ENCODE data around the gene RPUSD4. TPM values are rescaled to one million over a fixed set of nuclear protein-coding genes. Genes with fewer than 3 reads are reported as not detected.

The RPUSD4 gene
- polyA plus RNA-seq, 1 donor from 2014 or later = 43.4 TPM

DNA sequence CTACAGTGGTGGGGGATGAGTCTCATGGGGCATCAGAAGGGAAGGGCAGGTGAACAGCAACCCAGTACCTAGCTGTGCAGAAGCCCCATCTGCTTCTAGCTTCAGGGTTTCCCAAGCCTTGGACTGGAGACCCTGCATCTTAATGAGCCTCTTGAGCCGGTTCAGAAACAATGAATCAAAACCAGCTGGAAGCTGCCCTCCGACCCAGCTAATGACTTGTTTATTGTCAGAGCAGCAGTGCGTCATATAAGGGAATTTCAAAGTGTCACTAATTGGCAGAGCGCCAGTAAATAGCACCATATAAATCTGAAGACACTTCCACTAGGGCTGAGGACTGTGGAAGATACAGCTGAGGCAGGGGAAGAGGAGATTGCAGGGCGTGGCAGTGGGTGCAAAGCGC is 57.5 kb downstream of the RPUSD4 start:
- Histone ChIP-seq H4K20me1 (ENCODE audit: insufficient read depth) (no peaks in the 10 kb centered on the region), H3K4me3 (ENCODE audit: low read length) (no peak overlapping the region)

DNA sequence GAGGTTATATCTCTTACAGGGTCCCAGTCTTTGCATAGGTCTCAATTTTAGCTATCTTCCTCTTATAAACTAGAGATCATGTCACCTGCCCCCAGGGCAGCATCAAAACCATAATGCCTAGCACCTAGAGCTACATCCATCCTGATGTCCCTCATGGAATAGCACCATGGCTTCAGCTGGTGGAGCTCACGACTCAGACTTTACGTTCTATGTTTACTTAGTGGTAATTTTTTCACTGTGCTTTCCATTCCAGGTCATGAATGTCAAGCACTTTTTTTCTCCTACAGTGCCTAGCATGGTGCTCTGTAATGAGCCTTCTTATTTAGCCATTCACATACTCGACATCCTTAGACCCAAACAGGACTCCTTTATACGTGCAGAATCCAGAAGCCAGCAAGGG is 58.4 kb downstream of the RPUSD4 start:
- Histone ChIP-seq H3K79me2 (replicated peaks; ENCODE audit: insufficient read depth, low read length) (no peaks in the 10 kb centered on the region), H3K27ac (ENCODE audit: low read length) (no peak overlapping the region), H3K4me3 (ENCODE audit: low read length) (no peak overlapping the region), H3K9me3 (ENCODE audit: low read length) (peaks cover 10% of the 10 kb centered on the region), H3K4me2 (ENCODE audit: low read length) (no peak overlapping the region), H3K9ac (ENCODE audit: low read length) (no peak overlapping the region), H3K27me3 (ENCODE audit: insufficient read depth, low read depth, low read length) (no peaks in the 10 kb centered on the region), H3F3A (ENCODE audit: insufficient read depth, low read length, poor library complexity, severe bottlenecking) (no peaks in the 10 kb centered on the region), H3K36me3 (ENCODE audit: insufficient read depth, low read length) (no peaks in the 10 kb centered on the region), H4K20me1 (ENCODE audit: insufficient read depth) (no peaks in the 10 kb centered on the region), H2AFZ (ENCODE audit: low read depth, low read length) (no peak overlapping the region), H3K9me2 (ENCODE audit: insufficient read depth, low read length) (no peaks in the 10 kb centered on the region)
- TF ChIP-seq, protein P1, sequence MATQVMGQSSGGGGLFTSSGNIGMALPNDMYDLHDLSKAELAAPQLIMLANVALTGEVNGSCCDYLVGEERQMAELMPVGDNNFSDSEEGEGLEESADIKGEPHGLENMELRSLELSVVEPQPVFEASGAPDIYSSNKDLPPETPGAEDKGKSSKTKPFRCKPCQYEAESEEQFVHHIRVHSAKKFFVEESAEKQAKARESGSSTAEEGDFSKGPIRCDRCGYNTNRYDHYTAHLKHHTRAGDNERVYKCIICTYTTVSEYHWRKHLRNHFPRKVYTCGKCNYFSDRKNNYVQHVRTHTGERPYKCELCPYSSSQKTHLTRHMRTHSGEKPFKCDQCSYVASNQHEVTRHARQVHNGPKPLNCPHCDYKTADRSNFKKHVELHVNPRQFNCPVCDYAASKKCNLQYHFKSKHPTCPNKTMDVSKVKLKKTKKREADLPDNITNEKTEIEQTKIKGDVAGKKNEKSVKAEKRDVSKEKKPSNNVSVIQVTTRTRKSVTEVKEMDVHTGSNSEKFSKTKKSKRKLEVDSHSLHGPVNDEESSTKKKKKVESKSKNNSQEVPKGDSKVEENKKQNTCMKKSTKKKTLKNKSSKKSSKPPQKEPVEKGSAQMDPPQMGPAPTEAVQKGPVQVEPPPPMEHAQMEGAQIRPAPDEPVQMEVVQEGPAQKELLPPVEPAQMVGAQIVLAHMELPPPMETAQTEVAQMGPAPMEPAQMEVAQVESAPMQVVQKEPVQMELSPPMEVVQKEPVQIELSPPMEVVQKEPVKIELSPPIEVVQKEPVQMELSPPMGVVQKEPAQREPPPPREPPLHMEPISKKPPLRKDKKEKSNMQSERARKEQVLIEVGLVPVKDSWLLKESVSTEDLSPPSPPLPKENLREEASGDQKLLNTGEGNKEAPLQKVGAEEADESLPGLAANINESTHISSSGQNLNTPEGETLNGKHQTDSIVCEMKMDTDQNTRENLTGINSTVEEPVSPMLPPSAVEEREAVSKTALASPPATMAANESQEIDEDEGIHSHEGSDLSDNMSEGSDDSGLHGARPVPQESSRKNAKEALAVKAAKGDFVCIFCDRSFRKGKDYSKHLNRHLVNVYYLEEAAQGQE (IDR thresholded peaks at IDR 0.05; ENCODE audit: borderline replicate concordance) = no peak
- TF ChIP-seq MXI1 (conservative IDR thresholded peaks at IDR 0.05; ENCODE audit: poor library complexity, severe bottlenecking) = no peak
- no peak for TF ChIP-seq POLR2AphosphoS5 (IDR thresholded peaks at IDR 0.05)
- no peak for TF ChIP-seq EZH2 (IDR thresholded peaks at IDR 0.05; ENCODE audit: borderline replicate concordance, insufficient read depth, low read length, poor library complexity, severe bottlenecking)
- no peak for TF ChIP-seq RAD21 (conservative IDR thresholded peaks at IDR 0.05)
- no peak for TF ChIP-seq EP300 (conservative IDR thresholded peaks at IDR 0.05; ENCODE audit: poor library complexity, severe bottlenecking)
- no peak for TF ChIP-seq SMC3 (conservative IDR thresholded peaks at IDR 0.05; ENCODE audit: poor library complexity)
- TF ChIP-seq, protein P2, sequence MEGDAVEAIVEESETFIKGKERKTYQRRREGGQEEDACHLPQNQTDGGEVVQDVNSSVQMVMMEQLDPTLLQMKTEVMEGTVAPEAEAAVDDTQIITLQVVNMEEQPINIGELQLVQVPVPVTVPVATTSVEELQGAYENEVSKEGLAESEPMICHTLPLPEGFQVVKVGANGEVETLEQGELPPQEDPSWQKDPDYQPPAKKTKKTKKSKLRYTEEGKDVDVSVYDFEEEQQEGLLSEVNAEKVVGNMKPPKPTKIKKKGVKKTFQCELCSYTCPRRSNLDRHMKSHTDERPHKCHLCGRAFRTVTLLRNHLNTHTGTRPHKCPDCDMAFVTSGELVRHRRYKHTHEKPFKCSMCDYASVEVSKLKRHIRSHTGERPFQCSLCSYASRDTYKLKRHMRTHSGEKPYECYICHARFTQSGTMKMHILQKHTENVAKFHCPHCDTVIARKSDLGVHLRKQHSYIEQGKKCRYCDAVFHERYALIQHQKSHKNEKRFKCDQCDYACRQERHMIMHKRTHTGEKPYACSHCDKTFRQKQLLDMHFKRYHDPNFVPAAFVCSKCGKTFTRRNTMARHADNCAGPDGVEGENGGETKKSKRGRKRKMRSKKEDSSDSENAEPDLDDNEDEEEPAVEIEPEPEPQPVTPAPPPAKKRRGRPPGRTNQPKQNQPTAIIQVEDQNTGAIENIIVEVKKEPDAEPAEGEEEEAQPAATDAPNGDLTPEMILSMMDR (IDR thresholded peaks at IDR 0.05; ENCODE audit: poor library complexity, severe bottlenecking) = no peak
- TF ChIP-seq TAF1 (IDR thresholded peaks at IDR 0.05; ENCODE audit: low read depth) = no peak

More for the DNA sequence above, 57.5 kb downstream of the RPUSD4 start:
- Histone ChIP-seq H3K9ac (ENCODE audit: low read length) (no peak overlapping the region), H3K79me2 (replicated peaks; ENCODE audit: insufficient read depth, low read length) (no peaks in the 10 kb centered on the region), H3K9me2 (ENCODE audit: insufficient read depth, low read length) (no peaks in the 10 kb centered on the region), H2AFZ (ENCODE audit: low read depth, low read length) (no peak overlapping the region), H3K9me3 (ENCODE audit: low read length) (peaks cover 10% of the 10 kb centered on the region), H3F3A (ENCODE audit: insufficient read depth, low read length, poor library complexity, severe bottlenecking) (no peaks in the 10 kb centered on the region), H3K27me3 (ENCODE audit: insufficient read depth, low read depth, low read length) (no peaks in the 10 kb centered on the region), H3K27ac (ENCODE audit: low read length) (no peak overlapping the region), H3K36me3 (ENCODE audit: insufficient read depth, low read length) (no peaks in the 10 kb centered on the region), H3K4me2 (ENCODE audit: low read length) (no peak overlapping the region)
- TF ChIP-seq RAD21 (conservative IDR thresholded peaks at IDR 0.05) = no peak
- TF ChIP-seq POLR2AphosphoS5 (IDR thresholded peaks at IDR 0.05) = no peak
- TF ChIP-seq, protein P2 (IDR thresholded peaks at IDR 0.05; ENCODE audit: poor library complexity, severe bottlenecking) = no peak
- no peak for TF ChIP-seq MXI1 (conservative IDR thresholded peaks at IDR 0.05; ENCODE audit: poor library complexity, severe bottlenecking)
- no peak for TF ChIP-seq EZH2 (IDR thresholded peaks at IDR 0.05; ENCODE audit: borderline replicate concordance, insufficient read depth, low read length, poor library complexity, severe bottlenecking)
